Endothelial cell (in vitro differentiated cells): ENCODE results near the gene FHIP1A. TPM values are rescaled to one million over a fixed set of nuclear protein-coding genes. Genes with fewer than 3 reads are reported as not detected.

Experiments used
- DNase-seq: peaks from one replicate; pipeline ENCODE4 v3.0.0; 2021; ENCODE audit warnings: low spot score
- H3K27ac Mint-ChIP-seq: one replicate; pipeline ENCODE4 v1.8.0; 2021; ENCODE audit warnings: mixed read lengths, inconsistent platforms; ENCODE audit not compliant: unreplicated experiment
- H3K27me3 Mint-ChIP-seq: one replicate; pipeline ENCODE4 v1.8.0; 2021; ENCODE audit warnings: mild to moderate bottlenecking, moderate library complexity, mixed read lengths, inconsistent platforms; ENCODE audit not compliant: unreplicated experiment
- H3K36me3 Mint-ChIP-seq: one replicate; pipeline ENCODE4 v1.8.0; 2021; ENCODE audit warnings: mild to moderate bottlenecking, low read depth, mixed read lengths, inconsistent platforms; ENCODE audit not compliant: unreplicated experiment
- H3K4me1 Mint-ChIP-seq: one replicate; pipeline ENCODE4 v1.8.0; 2021; ENCODE audit warnings: mild to moderate bottlenecking, mixed read lengths, inconsistent platforms; ENCODE audit not compliant: unreplicated experiment
- H3K4me3 Mint-ChIP-seq: one replicate; pipeline ENCODE4 v1.8.0; 2021; ENCODE audit warnings: mild to moderate bottlenecking, mixed read lengths, inconsistent platforms; ENCODE audit not compliant: unreplicated experiment
- H3K9me3 Mint-ChIP-seq: one replicate; pipeline ENCODE4 v1.8.0; 2021; ENCODE audit warnings: mixed read lengths, inconsistent platforms; ENCODE audit not compliant: unreplicated experiment
- CTCF ChIP-seq: fragments of 200-600 bp; sonication (generic); IDR thresholded peaks from one replicate; pipeline ENCODE4 v1.5.0; 2021; ENCODE audit warnings: antibody characterized with exemption; ENCODE audit not compliant: unreplicated experiment
- total RNA-seq: library from RNA; stranded (reverse); fragmentation: NEBNext Ultra II Directional; extraction: Animal tissue kit (Norgen Biotek cat#: 25700); gene quantifications from one replicate; pipeline ENCODE4 v1.2.1, GENCODE V29; 2021; ENCODE audit not compliant: unreplicated experiment

Gene FHIP1A
- total RNA-seq, 1 donor from 2014 or later, result 2.4 TPM

GRCh38 chr4:151417164-151417571 lies 8.2 kb downstream of the FHIP1A start:
- H3K36me3 Mint-ChIP-seq, result no peaks in the 10 kb centered on the region
- H3K27me3 Mint-ChIP-seq, result no peaks in the 10 kb centered on the region
- no peak for TF ChIP-seq CTCF
- H3K9me3 Mint-ChIP-seq, result no peaks in the 10 kb centered on the region
- DNase-seq, result no peak
- peaks cover 11% of the 10 kb centered on the region for H3K4me1 Mint-ChIP-seq
- H3K4me3 Mint-ChIP-seq, result no peak overlapping the region
- no peak overlapping the region for H3K27ac Mint-ChIP-seq

- Mint-ChIP-seq H3K4me1 (peaks cover 11% of the 10 kb centered on the region), H3K27ac (no peak overlapping the region), H3K36me3 (no peaks in the 10 kb centered on the region), H3K9me3 (no peaks in the 10 kb centered on the region), H3K4me3 (no peak overlapping the region), H3K27me3 (no peaks in the 10 kb centered on the region)
- DNase-seq, result no peak
- TF ChIP-seq CTCF, result no peak
Observed at GRCh38 chr4:151417766-151418376, 8.9 kb downstream of the FHIP1A start.

GRCh38 chr4:151418385-151418784 lies 9.4 kb downstream of the FHIP1A start:
- Mint-ChIP-seq H3K36me3 (no peaks in the 10 kb centered on the region), H3K27ac (no peak overlapping the region), H3K4me1 (peaks cover 11% of the 10 kb centered on the region), H3K27me3 (no peaks in the 10 kb centered on the region), H3K4me3 (no peak overlapping the region), H3K9me3 (no peaks in the 10 kb centered on the region)
- TF ChIP-seq CTCF, result no peak
- DNase-seq, result no peak

- no peak overlapping the region for H3K27ac Mint-ChIP-seq
- no peaks in the 10 kb centered on the region for H3K9me3 Mint-ChIP-seq
- no peak overlapping the region for H3K4me3 Mint-ChIP-seq
- DNase-seq, result no peak
- no peaks in the 10 kb centered on the region for H3K27me3 Mint-ChIP-seq
- peaks cover 11% of the 10 kb centered on the region for H3K4me1 Mint-ChIP-seq
- no peak for TF ChIP-seq CTCF
- H3K36me3 Mint-ChIP-seq, result no peaks in the 10 kb centered on the region
Observed at GRCh38 chr4:151418856-151419255, 9.9 kb downstream of the FHIP1A start.

GRCh38 chr4:151420250-151420807 lies 11.4 kb downstream of the FHIP1A start:
- H3K36me3 Mint-ChIP-seq, result no peaks in the 10 kb centered on the region
- H3K27me3 Mint-ChIP-seq, result no peaks in the 10 kb centered on the region
- no peaks in the 10 kb centered on the region for H3K9me3 Mint-ChIP-seq
- H3K27ac Mint-ChIP-seq, result no peak overlapping the region
- no peak for DNase-seq
- no peak for TF ChIP-seq CTCF
- no peak overlapping the region for H3K4me3 Mint-ChIP-seq
- peaks cover 11% of the 10 kb centered on the region for H3K4me1 Mint-ChIP-seq
